CD4-positive, alpha-beta T cell treated with Interleukin-17A for 1 hour (primary cell): Measurements from ENCODE around the gene GNB5.
A peak's percentile ranks its signal among the peaks of the same experiment; 100 is the strongest.
"Not testable (repeated sequence)": the region's sequence is repeated elsewhere in the genome, so short reads cannot be mapped to it uniquely, and the experiment has no call there.

ENCODE experiments used
- DNase-seq: peaks from one replicate; pipeline ENCODE4 v3.0.0-alpha.2; 2020

The GNB5 gene

GRCh38 chr15:52086011-52086786, 105.0 kb downstream of the GNB5 start:
- no peak for DNase-seq

- no peak for DNase-seq
Observed at GRCh38 chr15:52085299-52085698, 105.9 kb downstream of the GNB5 start.

GRCh38 chr15:52083603-52084002, 107.6 kb downstream of the GNB5 start:
- DNase-seq = no peak

- not testable (repeated sequence) for DNase-seq
Observed at GRCh38 chr15:52083037-52083359, 108.2 kb downstream of the GNB5 start.

GRCh38 chr15:52082197-52083036, 108.8 kb downstream of the GNB5 start:
- no peak for DNase-seq

- no peak for DNase-seq
Observed at GRCh38 chr15:52080706-52081392, 110.3 kb downstream of the GNB5 start.

GRCh38 chr15:52080031-52080430, 111.2 kb downstream of the GNB5 start:
- no peak for DNase-seq

- DNase-seq = peak; percentile 81
Observed at GRCh38 chr15:52078876-52079700, 112.1 kb downstream of the GNB5 start.

GRCh38 chr15:52078197-52078875, 112.9 kb downstream of the GNB5 start:
- no peak for DNase-seq

GRCh38 chr15:52076889-52077781, 114.1 kb downstream of the GNB5 start:
- DNase-seq = no peak

GRCh38 chr15:52071570-52071969, 119.6 kb downstream of the GNB5 start:
- DNase-seq = no peak

GRCh38 chr15:52069559-52069958, 121.6 kb downstream of the GNB5 start:
- DNase-seq = no peak

- DNase-seq = no peak
Observed at GRCh38 chr15:52068004-52068615, 123.1 kb downstream of the GNB5 start.

GRCh38 chr15:52067545-52067926, 123.7 kb downstream of the GNB5 start:
- DNase-seq = no peak

GRCh38 chr15:52066842-52067544, 124.2 kb downstream of the GNB5 start:
- DNase-seq = no peak
